Endothelial cell of umbilical vein (primary cell): ENCODE data around the gene ZBTB48. TPM values are rescaled to one million over a fixed set of nuclear protein-coding genes. Genes with fewer than 3 reads are reported as not detected.

Source experiments
- BruUV-seq: library from RNA; stranded (reverse); fragments of 400-500 nt; replicated peaks from 2 replicates; lab custom pipeline; 2021; lab: Mats Ljungman, UMichigan
- CTCF ChIA-PET: fragments of 300-600, 350-600 bp; sonication (Branson Sonifier 250); formaldehyde crosslinking; loops from one replicate; lab custom pipeline; 2021; ENCODE audit warnings: antibody characterized with exemption, inconsistent platforms; lab: Charles Lee
- POLR2A ChIA-PET: fragments of 300-600, 350-600 bp; sonication (Branson Sonifier 250); formaldehyde crosslinking; loops from one replicate; lab custom pipeline; 2021; ENCODE audit warnings: antibody characterized with exemption, inconsistent platforms; lab: Charles Lee
- DNase-seq: peaks from one replicate; pipeline ENCODE4 v3.0.0-alpha.2; 2011; ENCODE audit warnings: low read depth, low spot score
- FAIRE-seq: peaks from 2 replicates; lab custom pipeline; 2011; peaks lifted over from hg19 to GRCh38; lab: Jason Lieb, UNC
- H2AFZ ChIP-seq: 2 replicates; pipeline ENCODE4 v1.6.0; 2012; ENCODE audit warnings: low read depth, low read length, control low read depth, inconsistent platforms
- H3K27ac ChIP-seq: 2 replicates; pipeline ENCODE4 v1.5.1; 2011; ENCODE audit warnings: low read depth, mild to moderate bottlenecking, control low read depth, low read length, moderate library complexity; ENCODE audit not compliant: insufficient read depth
- H3K27me3 ChIP-seq, 2 experiments: 2 replicates each; pipeline versions ENCODE4 v1.6.0 to v1.6.1; 2011; ENCODE audit warnings: low read length in 2 of 2, mixed read lengths in 1 of 2; ENCODE audit not compliant: control insufficient read depth in 2 of 2, insufficient read depth in 2 of 2
- H3K36me3 ChIP-seq, 2 experiments: 2 replicates in 1 of 2; 3 replicates in 1 of 2; pipeline ENCODE4 v1.5.1; 2011; ENCODE audit warnings: low read length in 2 of 2, mild to moderate bottlenecking in 1 of 2, moderate library complexity in 1 of 2; ENCODE audit not compliant: control insufficient read depth in 2 of 2, insufficient read depth in 2 of 2; ENCODE audit errors: extremely low read depth in 1 of 2
- H3K4me1 ChIP-seq: 3 replicates; pipeline ENCODE4 v1.5.1; 2011; ENCODE audit warnings: mild to moderate bottlenecking, low read length; ENCODE audit not compliant: control insufficient read depth, insufficient read depth; ENCODE audit errors: extremely low read depth
- H3K4me2 ChIP-seq: 2 replicates; pipeline ENCODE4 v1.6.1; 2011; ENCODE audit warnings: low read length, control low read depth, mixed read lengths; ENCODE audit not compliant: insufficient read depth
- H3K4me3 ChIP-seq, 3 experiments: fragments of 200-600 bp in 1 of 3; sonication (generic), shearing (Covaris generic) in 1 of 3; replicated peaks in 1 of 3; 2 replicates each; pipeline ENCODE4 v1.5.1; 2011 to 2016; ENCODE audit warnings: control low read depth in 3 of 3, low read length in 3 of 3, mild to moderate bottlenecking in 2 of 3, inconsistent platforms in 1 of 3, low read depth in 1 of 3, moderate library complexity in 1 of 3; ENCODE audit not compliant: insufficient read depth in 1 of 3
- H3K79me2 ChIP-seq: 2 replicates; pipeline ENCODE4 v1.6.0; 2012; ENCODE audit warnings: low read length, inconsistent platforms; ENCODE audit not compliant: control insufficient read depth, insufficient read depth
- H3K9ac ChIP-seq: replicated peaks from 2 replicates; pipeline ENCODE3; 2011; ENCODE audit warnings: low read length, control low read depth; ENCODE audit not compliant: insufficient read depth; ENCODE audit errors: extremely low read depth
- H3K9me1 ChIP-seq: replicated peaks from 3 replicates; pipeline ENCODE4 v1.6.0; 2011; ENCODE audit warnings: mild to moderate bottlenecking, low read length; ENCODE audit not compliant: control insufficient read depth, insufficient read depth; ENCODE audit errors: extremely low read depth
- H3K9me3 ChIP-seq: replicated peaks from 2 replicates; pipeline ENCODE4 v1.5.1; 2012; ENCODE audit warnings: low read length, inconsistent platforms; ENCODE audit not compliant: control insufficient read depth, insufficient read depth
- H4K20me1 ChIP-seq: replicated peaks from 2 replicates; pipeline ENCODE3; 2011; ENCODE audit warnings: mild to moderate bottlenecking, low read length; ENCODE audit not compliant: control insufficient read depth, insufficient read depth; ENCODE audit errors: extremely low read depth
- EZH2 ChIP-seq: IDR thresholded peaks from 2 replicates; pipeline ENCODE4 v1.6.1; 2012; ENCODE audit warnings: borderline replicate concordance, low read depth, mild to moderate bottlenecking, moderate library complexity, low read length, inconsistent platforms; ENCODE audit not compliant: severe bottlenecking
- FOS ChIP-seq: IDR thresholded peaks from 2 replicates; pipeline ENCODE4 v1.6.1; 2011; ENCODE audit warnings: mild to moderate bottlenecking, low read length, moderate library complexity, borderline replicate concordance; ENCODE audit not compliant: insufficient read depth
- GATA2 ChIP-seq: IDR thresholded peaks from 2 replicates; pipeline ENCODE4 v1.7.0; 2011; ENCODE audit warnings: low read depth, mild to moderate bottlenecking, moderate library complexity, mixed read lengths, low read length; ENCODE audit not compliant: insufficient read length, insufficient read depth
- JUN ChIP-seq: IDR thresholded peaks from 2 replicates; pipeline ENCODE4 v1.6.1; 2011; ENCODE audit warnings: borderline replicate concordance, low read depth; ENCODE audit not compliant: insufficient read length, insufficient read depth
- MYC ChIP-seq: IDR thresholded peaks from one replicate; pipeline ENCODE4 v1.6.1; 2011; ENCODE audit warnings: mild to moderate bottlenecking, low read depth, low read length
- POLR2A ChIP-seq: IDR thresholded peaks from 2 replicates; pipeline ENCODE4 v1.6.1; 2012; ENCODE audit warnings: low read depth, mild to moderate bottlenecking, control low read depth, low read length
- POLR2AphosphoS5 ChIP-seq: IDR thresholded peaks from 2 replicates; pipeline ENCODE4 v1.6.1; 2012; ENCODE audit warnings: low read depth, mild to moderate bottlenecking, control low read depth, low read length, moderate library complexity; ENCODE audit not compliant: insufficient read depth
- dilution Hi-C: fragments of 300-500 bp; cut with MboI; formaldehyde crosslinking; loops from one replicate; pipeline ENCODE4 v1.15.0; 2019; ENCODE audit warnings: low sequenced_read_pairs; ENCODE audit not compliant: extremely low pct_ligation_motif_present
- intact Hi-C: fragments of 100-400 bp; cut with micrococcal nuclease; formaldehyde crosslinking; loops from one replicate; pipeline ENCODE4 v1.10.0; 2022
- polyA plus RNA-seq, 4 experiments: library from polyadenylated mRNA; depleted of rRNA in 3 of 4; stranded (reverse) in 3 of 4; unstranded in 1 of 4; fragments of >200 nt; gene quantifications; 2 replicates each; pipeline versions ENCODE4 v1.2.1 to v1.2.3, GENCODE V29; 2011 to 2012; ENCODE audit warnings: missing spikeins in 1 of 4
- total RNA-seq: library from RNA; stranded (reverse); gene quantifications from 2 replicates; pipeline ENCODE4 v1.2.3, GENCODE V29; 2021
- TF ChIP-seq, protein P1 (sequence below), 2 donors: IDR thresholded peaks; 1 replicate in 1 of 2; 2 replicates in 1 of 2; pipeline ENCODE4 v1.5.1; 2011; ENCODE audit warnings: low read length in 2 of 2, mild to moderate bottlenecking in 2 of 2, moderate library complexity in 2 of 2, control low read depth in 1 of 2, inconsistent platforms in 1 of 2, low read depth in 1 of 2; ENCODE audit not compliant: insufficient read depth in 1 of 2; ENCODE audit errors: extremely low read depth in 1 of 2
- TF ChIP-seq, protein P2 (sequence below): IDR thresholded peaks from 2 replicates; pipeline ENCODE4 v1.6.1; 2011; ENCODE audit not compliant: insufficient read depth, insufficient read length

ZBTB48 gene
- total and polyA plus RNA-seq, 2 donors (not counting 3 experiments of a cell fraction or from before 2014, with no cell fraction given): 20.9 to 25.1 TPM

DNA sequence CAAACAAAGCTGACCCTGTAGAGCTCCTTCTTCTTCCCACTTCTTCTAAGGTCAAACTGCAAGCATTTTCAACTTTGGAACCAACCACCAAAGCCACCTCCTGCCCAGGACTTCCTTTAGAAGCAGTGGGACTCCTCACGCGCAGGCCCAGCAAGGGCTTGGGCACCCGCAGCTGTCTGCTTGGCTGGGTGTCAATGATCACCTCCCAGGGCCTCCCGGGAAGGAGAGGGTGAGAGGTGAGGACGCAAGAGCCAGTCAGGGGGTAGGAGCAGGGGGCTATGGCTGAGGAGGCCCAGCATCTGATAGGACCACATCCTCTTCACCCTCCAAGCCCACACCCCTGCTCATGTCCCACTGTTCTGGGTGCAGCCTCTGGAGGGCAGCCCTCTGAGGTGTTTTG lies 12.6 kb downstream of the ZBTB48 start:
- no peak overlapping the region for H3K27ac ChIP-seq
- no peaks in the 10 kb centered on the region for H3K4me1 ChIP-seq
- H2AFZ ChIP-seq: no peak overlapping the region
- no peak overlapping the region for H3K4me3 ChIP-seq
- no peak overlapping the region for H3K9ac ChIP-seq
- no peaks in the 10 kb centered on the region for H4K20me1 ChIP-seq
- H3K4me2 ChIP-seq: no peak overlapping the region
- intact Hi-C loops: no loop called here
- BruUV-seq: TSS peak; percentile 1
- H3K79me2 ChIP-seq: peaks cover 16% of the 10 kb centered on the region
- H3K9me1 ChIP-seq: no peaks in the 10 kb centered on the region
- H3K27me3 ChIP-seq: no peaks in the 10 kb centered on the region
- FAIRE-seq (no peak), DNase-seq (no peak)
- no peak for TF ChIP-seq POLR2AphosphoS5
- peak; percentile 4 for TF ChIP-seq POLR2A
- CTCF ChIA-PET: no interaction called here
- H3K36me3 ChIP-seq: peaks cover 4 to 48% of the 10 kb centered on the region in 2 experiments
- POLR2A ChIA-PET: no interaction called here
- dilution Hi-C loops: no loop called here
- H3K9me3 ChIP-seq: no peaks in the 10 kb centered on the region

DNA sequence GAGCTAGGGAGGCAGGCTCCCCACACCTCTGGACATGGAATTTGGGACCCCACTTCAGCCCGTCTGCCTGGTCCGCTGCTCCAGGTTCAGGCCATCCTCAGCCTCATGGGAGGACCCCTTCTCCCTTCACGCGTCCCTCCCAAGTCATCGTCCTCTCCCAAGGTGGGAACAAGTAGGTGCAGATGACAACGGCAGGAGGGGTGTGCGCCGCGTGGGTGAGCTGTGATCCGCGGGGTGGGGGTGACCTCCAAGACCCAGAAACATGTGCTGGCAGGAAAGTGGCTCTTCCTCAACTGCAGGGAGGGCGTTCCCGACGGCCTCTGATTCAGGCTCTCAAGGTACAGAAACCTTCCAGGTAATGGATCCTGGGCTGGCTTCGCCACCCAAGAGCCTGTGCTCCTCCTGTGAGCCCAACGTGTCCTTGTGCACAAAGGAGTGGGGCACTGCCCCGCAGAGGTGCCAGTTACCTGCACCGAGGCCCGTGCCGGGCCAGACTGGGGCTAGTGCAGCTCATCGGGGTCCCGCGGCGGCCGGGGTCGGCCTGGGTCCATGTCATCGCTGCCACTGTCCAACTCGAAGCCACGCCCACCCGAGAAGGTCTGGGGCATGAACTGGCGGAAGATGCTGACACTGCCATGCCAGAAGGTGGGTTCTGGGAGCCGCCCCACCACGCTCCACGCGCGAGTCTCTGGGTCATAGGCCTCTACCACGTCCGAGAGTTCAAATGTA lies 13.2 kb downstream of the ZBTB48 start:
- Histone ChIP-seq H3K79me2 (peaks cover 22% of the 10 kb centered on the region), H3K9ac (no peak overlapping the region), H3K4me2 (no peak overlapping the region), H4K20me1 (no peaks in the 10 kb centered on the region), H3K36me3 (peaks cover 6 to 51% of the 10 kb centered on the region in 2 experiments), H3K4me3 (no peak overlapping the region), H2AFZ (no peak overlapping the region), H3K27me3 (no peaks in the 10 kb centered on the region), H3K9me3 (no peaks in the 10 kb centered on the region), H3K4me1 (no peaks in the 10 kb centered on the region), H3K27ac (no peak overlapping the region), H3K9me1 (no peaks in the 10 kb centered on the region)
- ChIA-PET CTCF (no interaction called here), POLR2A (no interaction called here)
- no TSS peak for BruUV-seq
- intact Hi-C loops: no loop called here
- FAIRE-seq: no peak
- dilution Hi-C loops: no loop called here
- TF ChIP-seq JUN (no peak), POLR2AphosphoS5 (no peak), FOS (no peak), POLR2A (no peak), MYC (no peak), EZH2 (no peak), GATA2 (no peak)
- TF ChIP-seq, protein P1, sequence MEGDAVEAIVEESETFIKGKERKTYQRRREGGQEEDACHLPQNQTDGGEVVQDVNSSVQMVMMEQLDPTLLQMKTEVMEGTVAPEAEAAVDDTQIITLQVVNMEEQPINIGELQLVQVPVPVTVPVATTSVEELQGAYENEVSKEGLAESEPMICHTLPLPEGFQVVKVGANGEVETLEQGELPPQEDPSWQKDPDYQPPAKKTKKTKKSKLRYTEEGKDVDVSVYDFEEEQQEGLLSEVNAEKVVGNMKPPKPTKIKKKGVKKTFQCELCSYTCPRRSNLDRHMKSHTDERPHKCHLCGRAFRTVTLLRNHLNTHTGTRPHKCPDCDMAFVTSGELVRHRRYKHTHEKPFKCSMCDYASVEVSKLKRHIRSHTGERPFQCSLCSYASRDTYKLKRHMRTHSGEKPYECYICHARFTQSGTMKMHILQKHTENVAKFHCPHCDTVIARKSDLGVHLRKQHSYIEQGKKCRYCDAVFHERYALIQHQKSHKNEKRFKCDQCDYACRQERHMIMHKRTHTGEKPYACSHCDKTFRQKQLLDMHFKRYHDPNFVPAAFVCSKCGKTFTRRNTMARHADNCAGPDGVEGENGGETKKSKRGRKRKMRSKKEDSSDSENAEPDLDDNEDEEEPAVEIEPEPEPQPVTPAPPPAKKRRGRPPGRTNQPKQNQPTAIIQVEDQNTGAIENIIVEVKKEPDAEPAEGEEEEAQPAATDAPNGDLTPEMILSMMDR (IDR thresholded peaks at IDR 0.05; ENCODE audit: extremely low read depth in 1 of 2, insufficient read depth in 1 of 2, low read depth in 1 of 2, low read length in 2 of 2): no peak
- TF ChIP-seq, protein P2, sequence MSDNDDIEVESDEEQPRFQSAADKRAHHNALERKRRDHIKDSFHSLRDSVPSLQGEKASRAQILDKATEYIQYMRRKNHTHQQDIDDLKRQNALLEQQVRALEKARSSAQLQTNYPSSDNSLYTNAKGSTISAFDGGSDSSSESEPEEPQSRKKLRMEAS: no peak
- DNase-seq: no peak
